ENCODE results near the gene FGD2.
"Not testable (repeated sequence)": the region's sequence is repeated elsewhere in the genome, so short reads cannot be mapped to it uniquely, and the experiment has no call there.

Gene FGD2

GRCh38 chr6:36977470-36977941 lies 27.9 kb upstream of the FGD2 start:
- peak; percentile 49 to 56 for DNase-seq
- TF ChIP-seq GATA1 (IDR thresholded peaks at IDR 0.05; ENCODE audit: low read depth, low read length) (no peak), POLR2A (IDR thresholded peaks at IDR 0.05; ENCODE audit: low read length) (no peak)

GRCh38 chr6:36978421-36979346 lies 26.8 kb upstream of the FGD2 start:
- no peak for DNase-seq
- TF ChIP-seq GATA1 (IDR thresholded peaks at IDR 0.05; ENCODE audit: low read depth, low read length) = no peak
- no peak for TF ChIP-seq POLR2A (IDR thresholded peaks at IDR 0.05; ENCODE audit: low read length)

GRCh38 chr6:36979347-36979742 lies 26.1 kb upstream of the FGD2 start:
- TF ChIP-seq POLR2A (IDR thresholded peaks at IDR 0.05; ENCODE audit: low read length) = no peak
- no peak for TF ChIP-seq GATA1 (IDR thresholded peaks at IDR 0.05; ENCODE audit: low read depth, low read length)
- peak; percentile 50 to 63 for DNase-seq

GRCh38 chr6:36980129-36980528 lies 25.3 kb upstream of the FGD2 start:
- TF ChIP-seq GATA1 (IDR thresholded peaks at IDR 0.05; ENCODE audit: low read depth, low read length) (no peak), POLR2A (IDR thresholded peaks at IDR 0.05; ENCODE audit: low read length) (no peak)
- DNase-seq = no peak

- TF ChIP-seq POLR2A (IDR thresholded peaks at IDR 0.05; ENCODE audit: low read length) (no peak), GATA1 (IDR thresholded peaks at IDR 0.05; ENCODE audit: low read depth, low read length) (no peak)
- DNase-seq = no peak
These were observed 24.4 kb upstream of the FGD2 start for GRCh38 chr6:36980876-36981619.

GRCh38 chr6:36983538-36983937 lies 21.9 kb upstream of the FGD2 start:
- TF ChIP-seq GATA1 (IDR thresholded peaks at IDR 0.05; ENCODE audit: low read depth, low read length) (no peak), POLR2A (IDR thresholded peaks at IDR 0.05; ENCODE audit: low read length) (no peak)
- no peak for DNase-seq

GRCh38 chr6:36984581-36985416 lies 20.7 kb upstream of the FGD2 start:
- DNase-seq = peak; percentile 45 to 58
- TF ChIP-seq POLR2A (IDR thresholded peaks at IDR 0.05; ENCODE audit: low read length) = no peak
- no peak for TF ChIP-seq GATA1 (IDR thresholded peaks at IDR 0.05; ENCODE audit: low read depth, low read length)

- TF ChIP-seq GATA1 (IDR thresholded peaks at IDR 0.05; ENCODE audit: low read depth, low read length) = no peak
- TF ChIP-seq POLR2A (IDR thresholded peaks at IDR 0.05; ENCODE audit: low read length) = no peak
- DNase-seq = peak in 1 of 2 experiments; percentile 57
These were observed 20.0 kb upstream of the FGD2 start for GRCh38 chr6:36985417-36985807.

GRCh38 chr6:36985808-36986703 lies 19.4 kb upstream of the FGD2 start, which contains the start of gene MTCH1:
MTCH1 (minus strand) TSS chr6:36986196; CDS start chr6:36986173, 23 bp downstream.
- peak; percentile 93 to 96 for DNase-seq
- TF ChIP-seq GATA1 (IDR thresholded peaks at IDR 0.05; ENCODE audit: low read depth, low read length) (no peak), POLR2A (IDR thresholded peaks at IDR 0.05; ENCODE audit: low read length) (peak; percentile 93)

- TF ChIP-seq GATA1 (IDR thresholded peaks at IDR 0.05; ENCODE audit: low read depth, low read length) (no peak), POLR2A (IDR thresholded peaks at IDR 0.05; ENCODE audit: low read length) (no peak)
- DNase-seq = peak; percentile 48 to 68
These were observed 18.8 kb upstream of the FGD2 start for GRCh38 chr6:36986704-36987047.

- no peak for DNase-seq
- TF ChIP-seq GATA1 (IDR thresholded peaks at IDR 0.05; ENCODE audit: low read depth, low read length) = no peak
- no peak for TF ChIP-seq POLR2A (IDR thresholded peaks at IDR 0.05; ENCODE audit: low read length)
These were observed 16.2 kb upstream of the FGD2 start for GRCh38 chr6:36989264-36989663.

- not testable (repeated sequence) for DNase-seq
These were observed 15.1 kb upstream of the FGD2 start for GRCh38 chr6:36990401-36990800.
